Measurements from ENCODE around the gene IL1RN.

Gene IL1RN

DNA sequence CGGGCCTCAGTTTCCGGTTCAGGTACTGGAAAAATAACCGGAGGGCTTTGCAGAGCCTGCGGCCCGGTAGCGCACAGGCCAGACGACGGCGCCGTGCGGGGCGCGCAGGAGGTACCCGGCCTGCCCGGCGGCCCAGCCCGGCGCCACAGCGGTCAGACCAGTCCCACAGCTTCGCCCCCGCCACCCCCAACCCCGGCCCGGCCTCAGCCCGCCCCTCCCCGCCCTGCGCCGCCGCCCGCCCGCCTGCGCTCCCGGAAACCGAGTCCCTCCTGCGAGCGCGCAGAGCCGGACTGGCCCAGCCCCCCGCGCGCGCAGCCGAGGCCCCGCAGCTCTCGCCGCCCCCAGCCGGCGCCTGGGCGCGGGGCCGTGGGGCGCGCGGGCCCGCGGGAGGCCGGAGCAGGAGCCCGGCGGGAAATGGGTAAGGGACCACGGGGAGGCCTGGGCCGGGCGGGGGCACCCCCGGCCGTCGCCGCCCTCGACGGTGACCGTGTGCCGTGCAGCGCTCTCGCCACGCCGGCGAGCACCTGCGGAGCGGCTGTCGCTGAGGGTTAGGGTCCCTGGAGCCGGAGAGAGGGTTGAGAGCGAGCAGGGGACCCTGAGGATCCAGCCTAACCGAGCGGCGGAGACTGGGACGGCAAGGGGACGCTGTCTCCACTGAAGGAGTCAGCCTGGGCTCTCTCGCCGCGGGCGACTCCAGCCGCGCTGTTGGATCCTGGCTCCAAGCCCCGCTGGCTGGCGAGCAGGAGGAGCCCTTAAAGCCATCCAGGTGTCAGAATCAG is 29.9 kb downstream of the IL1RN start:
- peak; percentile 14 for DNase-seq

DNA sequence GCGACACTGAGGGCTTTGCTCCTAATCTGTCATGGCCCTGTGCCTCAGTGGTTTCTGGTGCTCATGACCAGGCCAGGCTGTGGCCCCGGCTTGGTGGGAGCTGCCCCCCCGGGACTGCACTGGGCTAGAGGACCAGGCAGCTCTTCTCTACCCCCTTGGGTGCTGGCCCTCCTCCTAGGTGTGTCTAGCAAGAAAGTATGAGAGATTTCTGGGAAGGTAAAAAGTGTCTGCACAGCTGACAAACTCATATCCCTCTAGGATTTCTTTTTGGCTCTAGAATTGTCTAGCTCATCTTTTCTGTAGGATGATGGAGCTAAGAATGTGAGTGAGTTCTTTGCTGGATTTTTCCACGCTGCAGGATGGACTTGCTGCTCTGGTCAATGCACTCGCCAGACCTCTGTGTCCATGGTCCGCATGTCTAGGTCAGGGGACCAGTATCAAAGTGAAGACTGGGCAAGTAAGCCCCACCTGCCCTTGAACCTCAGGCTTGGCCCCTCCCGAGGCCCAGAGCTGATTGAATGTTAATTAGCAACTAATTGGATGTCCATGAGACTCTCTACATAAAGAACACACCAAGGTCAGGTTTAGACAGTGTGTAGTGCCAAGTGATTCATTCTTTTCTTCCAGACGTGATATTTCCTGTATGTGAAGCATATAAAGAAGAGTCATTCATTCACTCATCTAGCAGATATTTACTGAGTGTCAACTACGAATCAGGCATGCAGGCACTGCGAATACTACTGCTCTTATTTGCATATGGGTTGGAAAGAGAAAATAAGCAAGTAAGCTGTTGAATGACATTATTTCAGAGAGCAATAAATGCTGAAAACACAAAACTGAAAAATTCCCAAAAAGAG is 30.7 kb downstream of the IL1RN start:
- no peak for DNase-seq

DNA sequence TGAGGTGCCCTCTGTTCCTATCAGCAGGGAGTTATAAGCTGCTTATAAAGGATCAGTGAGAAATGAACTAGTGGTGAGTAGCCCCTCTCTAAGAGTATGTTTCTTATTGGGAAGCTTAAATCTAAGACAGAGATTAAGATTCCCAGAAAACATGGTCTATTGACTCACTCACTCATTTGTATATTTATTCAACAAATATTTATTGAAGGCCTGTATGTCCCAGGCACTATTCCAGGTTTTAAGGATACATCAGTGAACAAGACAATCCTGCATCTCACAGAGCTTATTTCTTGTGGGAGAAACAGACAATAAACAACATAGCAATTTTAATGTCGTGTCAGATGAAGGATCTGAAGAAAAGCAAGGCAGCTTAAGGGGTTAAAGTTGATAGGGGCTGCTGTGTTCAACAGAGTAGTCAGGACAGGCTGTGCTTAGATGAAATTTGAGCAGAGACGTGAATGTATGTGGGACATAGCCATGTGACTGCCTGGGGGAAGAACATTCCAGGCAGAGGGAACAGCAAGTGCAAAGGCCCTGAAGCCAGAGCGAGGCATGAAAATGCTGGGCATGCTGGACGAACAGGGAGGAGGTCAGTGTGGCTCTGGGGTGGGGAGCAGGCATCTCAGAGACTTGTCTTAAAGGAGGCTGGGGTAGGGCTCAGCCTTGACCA is 31.6 kb downstream of the IL1RN start:
- no peak for DNase-seq

DNA sequence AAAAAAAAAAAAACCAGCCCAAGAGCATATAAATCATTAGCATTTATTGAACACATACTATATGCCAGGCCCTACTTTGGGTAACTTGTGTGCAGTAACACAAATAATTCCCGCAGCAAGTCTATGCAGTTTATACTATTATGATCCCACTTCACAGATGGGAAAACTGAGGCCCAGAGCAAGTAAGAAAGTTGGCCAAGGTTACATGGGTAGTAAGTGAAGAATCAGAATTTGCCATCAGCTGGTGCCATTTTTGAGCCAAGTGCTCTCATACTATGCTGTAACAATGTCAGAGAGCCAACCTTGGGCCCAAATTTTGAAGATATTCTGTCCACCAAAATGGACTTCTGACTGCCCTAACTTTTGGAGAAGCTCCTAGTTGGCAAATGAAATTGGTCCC is 32.9 kb downstream of the IL1RN start:
- no peak for DNase-seq

DNA sequence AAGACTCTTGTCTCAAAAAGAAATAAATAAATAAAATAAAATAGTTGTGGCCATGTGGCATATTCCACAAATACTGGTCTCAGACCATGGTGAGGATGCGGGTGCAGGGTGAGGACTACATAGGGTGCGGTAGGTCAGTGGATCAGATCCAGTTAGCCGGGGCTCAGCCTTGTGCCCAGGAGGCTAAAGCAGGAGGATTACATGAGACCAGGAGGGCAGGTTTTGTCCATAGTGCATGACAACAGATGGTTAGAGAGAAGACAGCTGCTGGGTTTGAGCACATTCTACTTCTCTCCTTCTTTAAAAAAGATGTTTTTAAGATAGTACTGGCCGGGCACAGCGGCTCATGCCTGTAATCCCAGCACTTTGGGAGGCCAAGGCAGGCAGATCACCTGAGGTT is 33.6 kb downstream of the IL1RN start:
- DNase-seq = no peak

DNA sequence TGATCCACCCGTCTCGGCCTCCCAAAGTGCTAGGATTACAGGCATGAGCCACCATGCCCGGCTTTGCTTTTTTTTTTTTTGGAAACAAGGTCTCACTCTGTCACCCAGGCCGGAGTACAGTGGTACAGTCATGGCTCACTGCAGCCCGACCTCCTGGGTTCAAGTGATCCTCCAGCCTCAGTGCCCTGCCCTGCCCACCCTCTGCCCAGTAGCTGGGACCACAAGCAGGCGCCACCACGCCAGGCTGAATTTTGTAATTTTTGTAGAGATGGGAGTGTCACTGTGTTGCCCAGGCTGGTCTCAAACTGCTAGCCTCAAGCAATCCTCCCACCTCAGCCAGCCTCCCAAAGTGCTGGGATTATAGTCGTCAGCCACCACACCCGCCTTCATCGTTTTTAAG is 34.8 kb downstream of the IL1RN start:
- no peak for DNase-seq

DNA sequence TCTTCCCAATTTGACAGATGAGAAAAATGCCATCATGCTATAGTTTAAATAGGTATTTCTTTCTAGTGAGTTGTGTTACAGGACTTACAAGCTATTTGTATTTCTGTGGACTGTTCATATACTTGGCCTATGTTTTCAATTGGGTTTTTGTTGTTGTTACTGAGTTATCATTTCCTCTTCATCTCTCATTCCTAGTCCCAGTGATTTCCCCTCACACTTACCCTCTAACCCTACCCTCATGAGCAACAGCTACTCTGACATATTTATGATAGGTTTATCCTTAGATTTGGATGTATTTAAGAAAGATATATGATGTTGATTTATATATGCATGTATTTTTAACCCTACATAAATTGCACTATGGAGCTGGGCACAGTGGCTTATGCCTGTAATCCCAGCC is 35.5 kb downstream of the IL1RN start:
- DNase-seq = no peak

DNA sequence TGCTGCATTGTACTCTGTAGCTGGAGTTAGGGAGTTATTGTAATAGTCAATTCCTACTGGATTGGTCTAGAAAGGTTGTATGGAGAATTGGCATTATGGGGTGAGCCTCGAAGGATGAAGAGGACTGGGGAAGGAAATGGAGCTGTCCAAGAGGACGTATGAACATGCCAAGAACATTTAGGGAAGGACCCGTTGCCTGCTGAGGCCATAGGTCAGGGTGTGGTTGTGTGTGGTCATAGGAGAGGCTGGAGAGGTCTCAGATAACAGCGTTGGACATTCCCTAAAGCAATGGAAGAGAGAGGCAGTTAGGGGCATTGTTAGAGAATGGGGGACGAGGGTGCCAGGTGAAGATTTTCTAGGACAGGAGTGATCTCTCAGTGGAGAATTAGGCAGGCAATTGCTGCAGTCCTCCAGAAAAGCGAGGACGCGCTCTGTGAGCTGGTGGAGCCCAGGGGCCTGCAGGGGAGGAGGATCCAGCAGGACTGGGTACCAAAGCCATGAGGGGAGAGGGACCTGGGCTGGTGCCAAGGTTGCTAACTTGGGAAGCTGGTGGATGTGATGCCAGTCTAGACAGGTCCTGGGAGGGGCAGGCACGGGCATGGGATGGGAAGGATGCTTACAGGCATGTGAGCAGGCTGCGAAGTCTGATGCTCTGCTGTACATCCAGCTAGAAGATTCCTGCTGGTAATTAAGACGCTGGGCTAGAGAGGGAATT is 37.0 kb downstream of the IL1RN start:
- DNase-seq = no peak

DNA sequence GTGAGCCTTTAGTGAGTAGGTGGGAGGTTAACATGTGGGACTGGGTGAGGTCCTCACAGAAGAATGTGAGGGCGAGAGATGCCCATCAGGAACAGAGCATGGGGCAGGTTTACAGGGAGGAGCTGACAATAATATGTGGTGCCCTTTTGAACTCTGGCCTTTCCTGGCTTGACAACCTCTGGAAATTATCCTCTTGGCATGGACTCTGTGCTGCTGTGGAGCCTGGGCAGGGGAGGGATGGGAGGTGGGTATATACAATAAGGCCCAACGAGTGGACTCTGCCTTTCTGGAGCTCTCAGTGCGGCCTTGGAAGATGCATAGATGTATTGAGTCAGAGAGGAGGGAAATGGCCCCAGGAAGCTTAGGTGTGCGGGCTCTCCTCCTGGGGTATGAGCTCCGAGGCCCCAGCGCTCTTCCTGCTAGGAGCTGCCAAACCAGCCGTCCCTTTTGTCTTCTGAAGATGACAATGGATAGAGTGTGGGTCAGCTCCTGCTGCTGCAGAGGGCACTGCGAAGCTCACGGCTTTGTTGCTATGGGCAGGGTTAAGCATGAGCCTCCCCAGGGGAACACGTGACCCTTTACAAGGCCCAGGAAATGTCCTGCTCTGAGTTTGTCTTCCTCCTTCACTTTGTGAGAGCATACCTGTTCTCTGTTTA is 37.7 kb downstream of the IL1RN start:
- no peak for DNase-seq

DNA sequence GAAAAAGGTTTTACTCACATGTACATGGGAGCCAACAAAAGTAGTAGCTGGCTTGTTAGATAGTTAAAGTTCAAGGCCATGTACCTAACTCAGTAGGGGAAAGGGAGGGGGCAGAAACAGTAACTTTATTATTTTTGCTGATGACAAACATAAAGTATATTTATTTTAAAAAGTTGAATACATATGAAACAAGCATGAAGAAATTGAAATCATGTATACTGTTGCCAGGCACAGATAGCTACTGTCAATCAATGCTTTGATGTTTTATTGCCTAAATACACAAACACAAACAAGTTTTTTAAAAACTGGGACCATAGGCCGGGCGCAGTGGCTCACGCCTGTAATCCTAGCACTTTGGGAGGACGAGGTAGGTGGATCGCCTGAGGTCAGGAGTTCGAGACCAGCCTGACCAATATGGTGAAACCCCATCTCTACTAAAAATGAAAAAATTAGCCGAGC is 38.8 kb downstream of the IL1RN start:
- DNase-seq = no peak

DNA sequence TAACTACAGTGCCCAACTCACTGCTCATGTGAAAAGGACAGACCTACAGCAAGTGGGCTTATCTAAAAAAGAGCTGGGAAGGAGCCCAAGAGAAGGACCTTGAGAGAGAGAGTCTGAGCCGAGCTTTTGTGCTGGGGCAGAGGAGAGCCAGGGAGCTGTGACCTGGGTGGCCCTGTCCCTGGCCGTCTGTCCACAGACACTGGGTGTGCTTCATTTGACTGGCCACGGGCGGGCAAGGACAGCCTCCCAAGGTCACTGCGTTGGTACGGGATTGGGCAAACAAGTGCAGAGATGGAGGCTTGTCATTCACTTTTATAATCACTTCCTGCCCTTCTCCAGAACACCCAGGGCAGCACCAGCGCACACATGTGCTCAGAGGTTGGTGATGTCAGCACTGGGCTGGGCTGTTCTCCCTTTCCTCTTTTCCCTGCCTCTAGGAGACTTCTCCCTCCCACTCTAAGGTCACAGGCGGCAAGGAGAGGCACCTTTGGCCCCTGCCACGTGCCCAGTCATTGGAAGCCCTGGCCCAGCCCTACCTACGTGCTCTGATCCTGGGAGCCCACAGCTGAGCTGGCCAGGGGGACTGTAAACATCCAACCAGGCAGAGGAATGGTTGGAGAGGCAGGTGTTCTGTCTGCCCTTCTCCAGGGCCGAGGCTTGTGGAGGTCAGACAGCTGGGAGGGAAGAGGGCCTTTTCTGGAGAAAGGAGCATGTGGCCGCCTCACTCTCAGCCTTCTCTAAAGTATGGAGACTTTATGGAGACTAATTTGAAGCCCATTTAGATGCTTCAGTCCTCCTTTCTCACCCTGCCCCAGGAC is 39.9 kb downstream of the IL1RN start:
- DNase-seq = no peak

DNA sequence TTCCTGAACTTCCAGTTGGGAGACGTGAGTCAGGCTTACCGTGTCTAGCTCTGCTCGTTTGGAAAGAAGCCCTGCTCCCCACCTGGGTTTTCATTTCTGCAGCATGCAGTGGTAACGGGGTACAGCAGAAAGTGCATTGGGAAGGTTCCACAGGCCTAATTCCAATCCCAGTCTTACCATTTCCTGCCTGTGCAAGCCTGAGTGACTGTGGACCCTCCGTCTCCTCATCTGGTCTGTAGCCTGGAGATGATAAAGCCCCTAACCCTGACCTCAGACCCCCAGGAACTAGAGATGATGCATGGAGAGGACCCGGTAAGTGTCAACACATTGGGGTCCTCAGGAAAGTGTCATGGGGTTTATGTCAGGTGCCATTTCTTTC is 40.6 kb downstream of the IL1RN start:
- no peak for DNase-seq

DNA sequence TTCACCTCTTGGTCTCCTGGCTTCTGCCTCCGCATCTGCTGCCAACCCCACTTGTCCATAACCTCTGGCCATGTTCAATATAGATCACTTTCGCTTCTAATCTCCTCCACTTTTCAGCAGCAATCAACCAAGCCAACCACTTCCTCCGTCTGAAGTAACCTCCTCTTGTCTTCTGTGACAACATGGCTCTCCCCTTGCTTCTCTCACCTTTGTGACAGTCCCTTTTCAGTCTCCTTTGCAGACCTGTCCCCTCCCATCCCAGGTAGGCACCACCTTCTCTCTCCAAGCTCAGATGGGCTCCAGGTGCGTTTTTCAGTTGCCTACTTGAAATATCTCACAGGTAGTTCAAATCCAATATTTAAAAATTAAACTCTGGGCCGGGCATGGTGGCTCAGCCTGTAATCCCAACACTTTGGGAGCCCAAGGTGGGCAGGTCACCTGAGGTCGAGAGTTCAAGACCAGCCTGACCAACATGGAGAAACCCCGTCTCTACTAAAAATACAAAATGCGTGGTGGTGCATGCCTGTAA is 41.7 kb downstream of the IL1RN start:
- no peak for DNase-seq

DNA sequence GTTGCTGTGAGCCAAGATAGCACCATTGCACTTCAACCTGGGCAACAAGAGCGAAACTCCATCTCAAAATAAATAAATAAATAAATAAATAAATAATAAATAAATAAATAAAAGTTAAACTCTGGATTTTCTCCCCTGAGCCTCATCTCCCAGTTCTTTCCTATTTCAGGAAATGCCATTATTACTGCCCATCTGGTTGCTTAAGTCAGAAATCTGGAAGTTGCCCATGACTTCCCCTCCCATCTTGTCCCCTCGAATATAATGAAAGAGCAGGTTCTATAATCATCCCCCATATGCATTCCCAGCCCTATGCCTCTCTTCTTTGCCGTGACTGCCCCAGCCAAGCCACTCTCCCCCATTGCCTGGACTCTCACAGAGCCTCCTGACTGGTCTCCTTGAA is 42.2 kb downstream of the IL1RN start:
- no peak for DNase-seq

DNA sequence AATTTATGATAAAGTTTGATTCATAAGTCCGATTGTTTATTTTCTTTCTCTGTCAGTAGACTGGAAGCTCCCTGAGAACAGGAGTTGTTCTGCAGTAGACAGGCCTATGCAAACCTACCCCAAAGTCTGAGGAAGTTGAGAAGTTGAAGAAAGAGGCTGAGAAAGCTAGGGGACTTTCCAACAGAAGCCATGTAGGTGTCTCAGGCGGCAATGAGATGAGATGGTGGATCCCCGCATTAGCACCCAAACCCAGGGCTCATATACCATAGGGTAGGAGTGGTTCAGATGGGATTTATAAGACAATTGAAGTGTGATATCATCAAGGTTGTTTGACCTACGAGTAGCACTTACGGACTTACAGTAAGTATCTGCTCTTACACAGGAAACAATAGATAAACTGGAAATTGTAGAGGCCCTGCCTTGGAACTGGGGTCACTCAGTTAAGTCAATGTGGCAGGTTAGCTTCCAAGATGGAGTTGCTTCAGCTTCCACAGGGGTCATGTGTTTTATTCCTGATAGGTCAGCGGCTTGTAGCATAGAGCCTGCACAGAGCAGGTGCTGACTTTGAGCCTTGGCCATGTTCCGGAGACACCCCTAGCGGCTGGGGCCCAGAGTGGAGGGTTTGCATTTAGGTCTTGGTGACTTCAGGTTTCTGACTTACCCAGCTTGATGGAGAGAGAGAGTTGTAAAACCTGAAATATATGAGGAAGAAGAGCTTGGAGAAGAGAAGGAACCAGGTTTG is 44.1 kb downstream of the IL1RN start:
- no peak for DNase-seq

DNA sequence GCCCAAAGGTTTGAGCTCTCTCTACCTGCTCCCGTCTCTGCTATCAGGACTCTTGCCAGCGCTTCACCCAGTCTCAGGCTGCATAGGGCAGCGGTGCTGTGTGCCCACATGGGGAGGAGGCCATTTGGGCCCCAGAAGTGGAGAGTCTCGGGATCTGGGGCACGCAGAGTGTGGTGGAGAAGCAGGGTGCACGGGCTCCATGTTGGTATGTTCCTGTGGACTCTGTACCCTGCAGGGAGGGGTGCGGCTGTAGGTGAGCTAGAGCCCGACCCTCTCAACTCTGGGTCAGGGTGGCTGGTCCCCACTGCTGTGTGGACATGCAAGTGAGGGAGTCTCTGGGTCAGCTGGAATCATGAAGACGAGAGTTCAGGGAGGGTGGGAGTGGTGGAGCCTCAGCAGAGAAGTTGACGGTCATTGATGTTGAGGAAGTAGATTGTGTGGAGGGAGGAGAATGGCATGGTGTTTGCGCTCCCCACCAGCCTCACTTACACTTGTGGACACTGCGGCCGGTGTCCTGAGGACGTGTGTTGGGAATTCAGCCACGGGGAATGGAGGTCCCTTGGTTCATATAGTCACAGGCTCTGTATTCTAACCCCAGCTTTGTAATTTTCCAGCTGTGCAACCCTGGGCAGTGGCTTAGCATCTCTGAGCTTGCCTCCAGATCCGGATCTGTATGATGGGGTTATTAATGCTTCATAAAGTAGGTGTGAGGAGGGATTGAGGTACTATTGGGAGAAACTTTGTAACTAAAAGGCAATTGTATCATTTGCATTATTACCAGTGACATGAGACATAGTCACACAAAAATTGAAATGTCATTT is 45.5 kb downstream of the IL1RN start:
- DNase-seq = no peak

DNA sequence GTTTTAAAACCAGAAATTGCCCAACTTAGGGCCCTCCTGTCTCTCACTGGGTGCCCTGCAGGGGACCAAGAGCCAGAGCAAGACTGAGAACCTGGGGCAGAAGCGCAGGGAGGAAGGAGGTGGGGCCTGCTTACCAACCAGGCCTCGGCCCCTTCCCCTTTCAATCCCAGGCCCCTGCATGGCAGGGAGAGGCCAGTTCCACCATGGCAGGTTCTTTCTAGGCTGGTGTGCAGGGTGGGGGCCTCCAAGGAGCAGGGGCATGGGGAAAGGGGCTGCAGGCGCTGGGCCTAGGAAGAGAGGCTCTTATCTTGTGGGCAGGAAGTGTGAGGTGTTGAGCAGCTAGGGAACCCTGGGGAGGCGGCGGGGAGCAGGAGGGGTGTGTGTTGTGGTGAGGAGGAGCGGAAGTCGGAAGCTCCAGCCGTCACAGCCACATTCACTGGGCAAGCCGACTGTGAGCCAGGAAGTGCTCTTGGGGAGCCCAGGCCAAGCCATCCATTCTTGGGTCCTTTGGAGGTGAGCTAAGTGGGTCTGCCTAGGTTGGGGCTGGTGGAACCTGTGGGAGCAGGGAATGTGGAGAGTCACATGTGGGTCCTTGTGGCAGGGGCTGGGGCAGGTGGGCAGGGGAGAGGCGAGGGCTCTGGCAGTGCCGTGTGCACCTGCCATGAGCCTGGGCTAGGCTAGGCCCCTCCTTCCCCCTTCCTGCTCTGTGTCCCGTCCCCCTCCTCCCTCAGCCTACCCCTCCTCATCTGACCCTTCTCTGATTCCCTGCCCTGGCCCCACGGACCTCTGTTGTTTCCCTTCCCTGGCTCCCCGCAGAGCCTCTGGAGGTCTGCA is 46.4 kb downstream of the IL1RN start, which contains the start of gene PSD4:
Gene PSD4, plus strand, starts transcription at position 430 of the 834 bp plus-strand sequence. CDS start 8,486 bp downstream, outside the sequence.
- DNase-seq = no peak

DNA sequence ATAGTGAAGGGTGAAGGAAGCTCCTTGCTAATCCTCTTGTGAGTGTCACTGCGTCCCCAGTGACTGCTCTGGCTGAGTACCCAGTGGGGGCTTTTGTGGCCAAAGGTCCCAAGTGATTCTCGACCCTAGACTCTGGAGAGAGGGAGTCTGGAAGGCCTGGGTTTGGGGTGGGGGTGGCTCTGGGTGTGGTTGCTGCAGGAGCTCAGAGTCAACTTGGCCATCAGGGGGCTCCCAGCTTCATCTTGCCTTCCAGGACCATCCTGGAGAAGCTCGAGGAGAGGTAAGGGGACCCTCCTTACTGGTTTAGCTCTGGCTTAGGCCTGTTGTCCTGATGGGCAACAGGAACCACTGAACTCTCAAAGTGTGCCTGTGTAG is 47.0 kb downstream of the IL1RN start:
- no peak for DNase-seq
